Endothelial cell of umbilical vein (primary cell): ENCODE results near the gene S100P. TPM values are rescaled to one million over a fixed set of nuclear protein-coding genes. Genes with fewer than 3 reads are reported as not detected.

Experiments
- BruUV-seq: library from RNA; stranded (reverse); fragments of 400-500 nt; replicated peaks from 2 replicates; lab custom pipeline; 2021; lab: Mats Ljungman, UMichigan
- CTCF ChIA-PET: fragments of 300-600, 350-600 bp; sonication (Branson Sonifier 250); formaldehyde crosslinking; loops from one replicate; lab custom pipeline; 2021; ENCODE audit warnings: antibody characterized with exemption, inconsistent platforms; lab: Charles Lee
- POLR2A ChIA-PET: fragments of 300-600, 350-600 bp; sonication (Branson Sonifier 250); formaldehyde crosslinking; loops from one replicate; lab custom pipeline; 2021; ENCODE audit warnings: antibody characterized with exemption, inconsistent platforms; lab: Charles Lee
- DNase-seq: peaks from one replicate; pipeline ENCODE4 v3.0.0-alpha.2; 2011; ENCODE audit warnings: low read depth, low spot score
- FAIRE-seq: peaks from 2 replicates; lab custom pipeline; 2011; peaks lifted over from hg19 to GRCh38; lab: Jason Lieb, UNC
- H2AFZ ChIP-seq: 2 replicates; pipeline ENCODE4 v1.6.0; 2012; ENCODE audit warnings: low read depth, low read length, control low read depth, inconsistent platforms
- H3K27ac ChIP-seq: 2 replicates; pipeline ENCODE4 v1.5.1; 2011; ENCODE audit warnings: low read depth, mild to moderate bottlenecking, control low read depth, low read length, moderate library complexity; ENCODE audit not compliant: insufficient read depth
- H3K27me3 ChIP-seq, 2 experiments: 2 replicates each; pipeline versions ENCODE4 v1.6.0 to v1.6.1; 2011; ENCODE audit warnings: low read length in 2 of 2, mixed read lengths in 1 of 2; ENCODE audit not compliant: control insufficient read depth in 2 of 2, insufficient read depth in 2 of 2
- H3K36me3 ChIP-seq, 2 experiments: 2 replicates in 1 of 2; 3 replicates in 1 of 2; pipeline ENCODE4 v1.5.1; 2011; ENCODE audit warnings: low read length in 2 of 2, mild to moderate bottlenecking in 1 of 2, moderate library complexity in 1 of 2; ENCODE audit not compliant: control insufficient read depth in 2 of 2, insufficient read depth in 2 of 2; ENCODE audit errors: extremely low read depth in 1 of 2
- H3K4me1 ChIP-seq: 3 replicates; pipeline ENCODE4 v1.5.1; 2011; ENCODE audit warnings: mild to moderate bottlenecking, low read length; ENCODE audit not compliant: control insufficient read depth, insufficient read depth; ENCODE audit errors: extremely low read depth
- H3K4me2 ChIP-seq: 2 replicates; pipeline ENCODE4 v1.6.1; 2011; ENCODE audit warnings: low read length, control low read depth, mixed read lengths; ENCODE audit not compliant: insufficient read depth
- H3K4me3 ChIP-seq, 3 experiments: fragments of 200-600 bp in 1 of 3; sonication (generic), shearing (Covaris generic) in 1 of 3; replicated peaks in 1 of 3; 2 replicates each; pipeline ENCODE4 v1.5.1; 2011 to 2016; ENCODE audit warnings: control low read depth in 3 of 3, low read length in 3 of 3, mild to moderate bottlenecking in 2 of 3, inconsistent platforms in 1 of 3, low read depth in 1 of 3, moderate library complexity in 1 of 3; ENCODE audit not compliant: insufficient read depth in 1 of 3
- H3K79me2 ChIP-seq: 2 replicates; pipeline ENCODE4 v1.6.0; 2012; ENCODE audit warnings: low read length, inconsistent platforms; ENCODE audit not compliant: control insufficient read depth, insufficient read depth
- H3K9ac ChIP-seq: replicated peaks from 2 replicates; pipeline ENCODE3; 2011; ENCODE audit warnings: low read length, control low read depth; ENCODE audit not compliant: insufficient read depth; ENCODE audit errors: extremely low read depth
- H3K9me1 ChIP-seq: replicated peaks from 3 replicates; pipeline ENCODE4 v1.6.0; 2011; ENCODE audit warnings: mild to moderate bottlenecking, low read length; ENCODE audit not compliant: control insufficient read depth, insufficient read depth; ENCODE audit errors: extremely low read depth
- H3K9me3 ChIP-seq: replicated peaks from 2 replicates; pipeline ENCODE4 v1.5.1; 2012; ENCODE audit warnings: low read length, inconsistent platforms; ENCODE audit not compliant: control insufficient read depth, insufficient read depth
- H4K20me1 ChIP-seq: replicated peaks from 2 replicates; pipeline ENCODE3; 2011; ENCODE audit warnings: mild to moderate bottlenecking, low read length; ENCODE audit not compliant: control insufficient read depth, insufficient read depth; ENCODE audit errors: extremely low read depth
- CTCF ChIP-seq, 2 donors: IDR thresholded peaks; 1 replicate in 1 of 2; 2 replicates in 1 of 2; pipeline ENCODE4 v1.5.1; 2011; ENCODE audit warnings: low read length in 2 of 2, mild to moderate bottlenecking in 2 of 2, moderate library complexity in 2 of 2, control low read depth in 1 of 2, inconsistent platforms in 1 of 2, low read depth in 1 of 2; ENCODE audit not compliant: insufficient read depth in 1 of 2; ENCODE audit errors: extremely low read depth in 1 of 2
- EZH2 ChIP-seq: IDR thresholded peaks from 2 replicates; pipeline ENCODE4 v1.6.1; 2012; ENCODE audit warnings: borderline replicate concordance, low read depth, mild to moderate bottlenecking, moderate library complexity, low read length, inconsistent platforms; ENCODE audit not compliant: severe bottlenecking
- FOS ChIP-seq: IDR thresholded peaks from 2 replicates; pipeline ENCODE4 v1.6.1; 2011; ENCODE audit warnings: mild to moderate bottlenecking, low read length, moderate library complexity, borderline replicate concordance; ENCODE audit not compliant: insufficient read depth
- GATA2 ChIP-seq: IDR thresholded peaks from 2 replicates; pipeline ENCODE4 v1.7.0; 2011; ENCODE audit warnings: low read depth, mild to moderate bottlenecking, moderate library complexity, mixed read lengths, low read length; ENCODE audit not compliant: insufficient read length, insufficient read depth
- JUN ChIP-seq: IDR thresholded peaks from 2 replicates; pipeline ENCODE4 v1.6.1; 2011; ENCODE audit warnings: borderline replicate concordance, low read depth; ENCODE audit not compliant: insufficient read length, insufficient read depth
- MAX ChIP-seq: IDR thresholded peaks from 2 replicates; pipeline ENCODE4 v1.6.1; 2011; ENCODE audit not compliant: insufficient read depth, insufficient read length
- MYC ChIP-seq: IDR thresholded peaks from one replicate; pipeline ENCODE4 v1.6.1; 2011; ENCODE audit warnings: mild to moderate bottlenecking, low read depth, low read length
- POLR2A ChIP-seq: IDR thresholded peaks from 2 replicates; pipeline ENCODE4 v1.6.1; 2012; ENCODE audit warnings: low read depth, mild to moderate bottlenecking, control low read depth, low read length
- POLR2AphosphoS5 ChIP-seq: IDR thresholded peaks from 2 replicates; pipeline ENCODE4 v1.6.1; 2012; ENCODE audit warnings: low read depth, mild to moderate bottlenecking, control low read depth, low read length, moderate library complexity; ENCODE audit not compliant: insufficient read depth
- dilution Hi-C: fragments of 300-500 bp; cut with MboI; formaldehyde crosslinking; loops from one replicate; pipeline ENCODE4 v1.15.0; 2019; ENCODE audit warnings: low sequenced_read_pairs; ENCODE audit not compliant: extremely low pct_ligation_motif_present
- intact Hi-C: fragments of 100-400 bp; cut with micrococcal nuclease; formaldehyde crosslinking; loops from one replicate; pipeline ENCODE4 v1.10.0; 2022
- polyA plus RNA-seq, 4 experiments: library from polyadenylated mRNA; depleted of rRNA in 3 of 4; stranded (reverse) in 3 of 4; unstranded in 1 of 4; fragments of >200 nt; gene quantifications; 2 replicates each; pipeline versions ENCODE4 v1.2.1 to v1.2.3, GENCODE V29; 2011 to 2012; ENCODE audit warnings: missing spikeins in 1 of 4
- total RNA-seq: library from RNA; stranded (reverse); gene quantifications from 2 replicates; pipeline ENCODE4 v1.2.3, GENCODE V29; 2021

The S100P gene
- total and polyA plus RNA-seq, 2 donors (not counting 3 experiments of a cell fraction or from before 2014, with no cell fraction given), result not detected

- H3K9me1 ChIP-seq, result no peaks in the 10 kb centered on the region
- dilution Hi-C loops, result no loop called here
- no peak overlapping the region for H3K27ac ChIP-seq
- H4K20me1 ChIP-seq, result no peaks in the 10 kb centered on the region
- peaks cover 0 to 4% of the 10 kb centered on the region in 2 experiments for H3K36me3 ChIP-seq
- peaks cover 0 to 2% of the 10 kb centered on the region in 2 experiments for H3K27me3 ChIP-seq
- TF ChIP-seq MYC (no peak), EZH2 (no peak), GATA2 (no peak), MAX (no peak), FOS (no peak), POLR2AphosphoS5 (no peak), JUN (no peak), POLR2A (no peak), CTCF (IDR thresholded peaks at IDR 0.05; ENCODE audit: extremely low read depth in 1 of 2, insufficient read depth in 1 of 2, low read depth in 1 of 2, low read length in 2 of 2) (no peak)
- no TSS peak for BruUV-seq
- DNase-seq (no peak), FAIRE-seq (no peak)
- no peaks in the 10 kb centered on the region for H3K9me3 ChIP-seq
- POLR2A ChIA-PET, result no interaction called here
- peaks cover 46% of the 10 kb centered on the region for H3K79me2 ChIP-seq
- H2AFZ ChIP-seq, result no peak overlapping the region
- H3K4me1 ChIP-seq, result peaks cover 13% of the 10 kb centered on the region
- H3K4me3 ChIP-seq, result no peak overlapping the region
- intact Hi-C loops, result no loop called here
- CTCF ChIA-PET, result interaction anchor here (0.9 to 2.1 kb wide), 3 partner anchors 12 to 365 kb away, joined by 3 to 6 read pairs (median 3); partner anchors contain the start of gene S100P
- no peak overlapping the region for H3K4me2 ChIP-seq
- no peak overlapping the region for H3K9ac ChIP-seq
Observed at GRCh38 chr4:6705646-6706045, 12.0 kb downstream of the S100P start.
